ENCODE measurements around the gene PTTG1IP. TPM values are rescaled to one million over a fixed set of nuclear protein-coding genes. Genes with fewer than 3 reads are reported as not detected.

Gene PTTG1IP
- total and polyA plus RNA-seq, 2 of the 13 experiments (the other 11 are each of a cell fraction or from before 2014, with no cell fraction given), result 161 to 700 TPM

- peak; percentile 17; the same call in 1 of the 2 replicates for TF ChIP-seq UBTF (CRISPR knock-in tag; IDR thresholded peaks at IDR 0.05)
These were observed 1.8 kb downstream of the PTTG1IP start (continued) for GRCh38 chr21:44871576-44872269.

- intact Hi-C loops (cut with micrococcal nuclease; ENCODE audit: unreplicated experiment), result loop anchor here (1.0 to 5.0 kb wide), 2 partner anchors 41 to 69 kb away; partner anchors contain the start of gene UBE2G2
- ATAC-seq, result no peak
- no peak for TF ChIP-seq ZNF350 (CRISPR knock-in tag; IDR thresholded peaks at IDR 0.05; ENCODE audit: borderline replicate concordance, low read depth)
- no peak for TF ChIP-seq ZSCAN20 (CRISPR knock-in tag; IDR thresholded peaks at IDR 0.05; ENCODE audit: borderline replicate concordance)
- 0 out of 2 replicates have a peak, but pooled peaks have one; percentile 23 for TF ChIP-seq TGIF2 (CRISPR knock-in tag; IDR thresholded peaks at IDR 0.05)
- TF ChIP-seq ZNF317 (CRISPR knock-in tag; IDR thresholded peaks at IDR 0.05), result peak; percentile 23; the same call in 1 of the 2 replicates
- TF ChIP-seq ZNF383 (CRISPR knock-in tag; IDR thresholded peaks at IDR 0.05; ENCODE audit: borderline replicate concordance), result no peak
- peak; percentile 47; the same call in 1 of the 2 replicates for TF ChIP-seq MED1 (CRISPR knock-in tag; IDR thresholded peaks at IDR 0.05)
- TF ChIP-seq ZNF331 (CRISPR knock-in tag; IDR thresholded peaks at IDR 0.05), result no peak
- TF ChIP-seq, protein P1, sequence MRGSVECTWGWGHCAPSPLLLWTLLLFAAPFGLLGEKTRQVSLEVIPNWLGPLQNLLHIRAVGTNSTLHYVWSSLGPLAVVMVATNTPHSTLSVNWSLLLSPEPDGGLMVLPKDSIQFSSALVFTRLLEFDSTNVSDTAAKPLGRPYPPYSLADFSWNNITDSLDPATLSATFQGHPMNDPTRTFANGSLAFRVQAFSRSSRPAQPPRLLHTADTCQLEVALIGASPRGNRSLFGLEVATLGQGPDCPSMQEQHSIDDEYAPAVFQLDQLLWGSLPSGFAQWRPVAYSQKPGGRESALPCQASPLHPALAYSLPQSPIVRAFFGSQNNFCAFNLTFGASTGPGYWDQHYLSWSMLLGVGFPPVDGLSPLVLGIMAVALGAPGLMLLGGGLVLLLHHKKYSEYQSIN (CRISPR knock-in tag; IDR thresholded peaks at IDR 0.05; ENCODE audit: borderline replicate concordance), result no peak
- TF ChIP-seq ZNF570 (CRISPR knock-in tag; IDR thresholded peaks at IDR 0.05; ENCODE audit: borderline replicate concordance), result no peak
- no peak for TF ChIP-seq ISL2 (CRISPR knock-in tag; IDR thresholded peaks at IDR 0.05)
- no peak for TF ChIP-seq MXD3 (CRISPR knock-in tag; IDR thresholded peaks at IDR 0.05)
- TF ChIP-seq ZBTB34 (CRISPR knock-in tag; IDR thresholded peaks at IDR 0.05), result no peak
- no peak for TF ChIP-seq ZNF777 (CRISPR knock-in tag; IDR thresholded peaks at IDR 0.05)
These were observed 2.6 kb downstream of the PTTG1IP start for GRCh38 chr21:44870748-44871495.

More at GRCh38 chr21:44870748-44871495, 2.6 kb downstream of the PTTG1IP start:
- H3K27ac ChIP-seq (ENCODE audit: extremely low read length, insufficient read depth, low read length), result peak overlapping the region; percentile 72
- H3K4me3 ChIP-seq (replicated peaks in 1 of 3; ENCODE audit: insufficient read depth in 1 of 3, low read depth in 2 of 3, low read length in 3 of 3), result peak overlapping the region; percentile 71 to 94 (median 82)
- in situ Hi-C loops (cut with HindIII; ENCODE audit: extremely low pct_ligation_motif_present, low pct_unique_long_range_greater_than_20kb), result no loop called here
- H3K79me2 ChIP-seq (ENCODE audit: insufficient read depth, low read length), result peaks cover 77% of the 10 kb centered on the region
- FAIRE-seq, result no peak
- no TSS peak for BruUV-seq (replicated peaks)
- no peaks in the 10 kb centered on the region; a peak in 1 of 5 replicates for H3K27me3 ChIP-seq (ENCODE audit: control insufficient read depth in 1 of 2, insufficient read depth in 2 of 2, low read length in 2 of 2)
- no peaks in the 10 kb centered on the region for H3K9me3 ChIP-seq (ENCODE audit: low read length)
- peaks cover 74% of the 10 kb centered on the region for H3K4me1 ChIP-seq (ENCODE audit: insufficient read depth, low read length)
- H4K20me1 ChIP-seq (ENCODE audit: insufficient read depth, low read length), result peaks cover 67% of the 10 kb centered on the region
- peak overlapping the region; percentile 95 for H3K4me2 ChIP-seq (ENCODE audit: low read depth, low read length)
- peaks cover 8 to 26% of the 10 kb centered on the region in 2 experiments for H3K36me3 ChIP-seq (replicated peaks in 1 of 2; ENCODE audit: control insufficient read depth in 1 of 2, insufficient read depth in 2 of 2, low read length in 2 of 2)
- ChIA-PET CTCF (ENCODE audit: low intra/inter-chr PET ratio, low total read pairs) (no interaction called here), POLR2A (interaction anchor here (3.8 kb wide), 1 partner anchor 42 kb away, joined by 50 read pairs; no protein-coding TSS in a partner anchor)
- DNase-seq (ENCODE audit: low spot score), result peak; percentile 40
- H2AFZ ChIP-seq (ENCODE audit: low read length), result no peak overlapping the region
- peak overlapping the region; percentile 94 for H3K9ac ChIP-seq (ENCODE audit: insufficient read depth, low read depth, low read length)
- 15% methylated on average over 8 of the region's 10 CpGs for WGBS (ENCODE audit: low lambda C conversion rate)

Measured in HepG2 (cell line).